Measurements from ENCODE around the gene TMC4. TPM values are rescaled to one million over a fixed set of nuclear protein-coding genes. Genes with fewer than 3 reads are reported as not detected.

TMC4 gene
- total and polyA plus RNA-seq, 2 experiments from 2014 or later = 2.3 to 7.8 TPM

DNA sequence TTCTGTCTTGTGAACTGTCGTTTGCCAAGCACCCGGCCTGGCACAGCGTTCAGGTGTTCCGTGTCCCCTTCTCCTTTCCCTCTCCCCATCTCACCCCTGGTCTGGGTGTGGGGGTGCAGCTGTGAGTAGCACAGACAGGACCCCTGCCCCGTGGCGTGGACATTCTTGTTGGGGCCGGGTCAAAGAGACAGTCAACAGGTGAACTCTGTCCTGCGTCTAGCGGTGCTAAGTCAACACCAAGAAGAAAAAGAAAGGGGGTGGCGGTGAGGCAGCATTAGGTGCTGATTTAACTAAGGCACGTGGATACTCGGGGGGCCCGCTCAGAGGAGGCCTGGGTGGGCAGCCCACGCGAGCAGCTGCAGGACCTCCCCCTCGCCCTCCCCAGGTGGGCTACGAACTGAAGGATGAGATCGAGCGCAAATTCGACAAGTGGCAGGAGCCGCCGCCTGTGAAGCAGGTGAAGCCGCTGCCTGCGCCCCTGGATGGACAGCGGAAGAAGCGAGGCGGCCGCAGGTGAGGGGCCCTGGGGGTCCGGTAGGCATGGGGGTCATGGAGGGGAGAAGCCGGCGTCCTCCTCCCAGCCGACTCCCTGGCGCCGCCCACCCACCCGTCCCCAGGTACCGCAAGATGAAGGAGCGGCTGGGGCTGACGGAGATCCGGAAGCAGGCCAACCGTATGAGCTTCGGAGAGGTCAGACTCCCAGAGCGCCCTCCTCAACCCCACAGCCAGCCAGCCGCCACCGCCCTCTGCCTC lies 45.1 kb downstream of the TMC4 start:
- peaks cover 7% of the 10 kb centered on the region; the same call in 1 of the 2 replicates for H3K36me3 ChIP-seq (ENCODE audit: insufficient read depth)
- no peaks in the 10 kb centered on the region; the same call in 1 of the 2 replicates for H4K20me1 ChIP-seq (replicated peaks; ENCODE audit: insufficient read depth)
- H3K27me3 Mint-ChIP-seq (ENCODE audit: insufficient read depth, low read depth, poor library complexity) = peaks cover 12% of the 10 kb centered on the region
- no peaks in the 10 kb centered on the region for H3K9me3 Mint-ChIP-seq
- peaks cover 57% of the 10 kb centered on the region for H3K36me3 Mint-ChIP-seq (ENCODE audit: low read depth)
- no peaks in the 10 kb centered on the region for H3K79me2 ChIP-seq (replicated peaks; ENCODE audit: insufficient read depth)
- DNase-seq (ENCODE audit: low spot score) (no peak), ATAC-seq (no peak)
- no peak overlapping the region for H3K4me3 Mint-ChIP-seq
- no peaks in the 10 kb centered on the region for H3K27me3 ChIP-seq (ENCODE audit: insufficient read depth)
- H3K4me1 Mint-ChIP-seq = no peaks in the 10 kb centered on the region
- no peak overlapping the region for H2AFZ ChIP-seq
- H3F3A ChIP-seq (replicated peaks; ENCODE audit: low read depth) = 0 out of 2 replicates have a peak, but pooled peaks cover 2% of the 10 kb centered on the region
- no peak overlapping the region for H3K4me2 ChIP-seq
- no peaks in the 10 kb centered on the region for H3K9me2 ChIP-seq (ENCODE audit: insufficient read depth)
- TF ChIP-seq STAT1 (IDR thresholded peaks at IDR 0.05; ENCODE audit: unreplicated experiment) = no peak
- TF ChIP-seq ZNF331 (CRISPR knock-in tag; IDR thresholded peaks at IDR 0.05; ENCODE audit: low read depth) = no peak
- TF ChIP-seq, protein P1, sequence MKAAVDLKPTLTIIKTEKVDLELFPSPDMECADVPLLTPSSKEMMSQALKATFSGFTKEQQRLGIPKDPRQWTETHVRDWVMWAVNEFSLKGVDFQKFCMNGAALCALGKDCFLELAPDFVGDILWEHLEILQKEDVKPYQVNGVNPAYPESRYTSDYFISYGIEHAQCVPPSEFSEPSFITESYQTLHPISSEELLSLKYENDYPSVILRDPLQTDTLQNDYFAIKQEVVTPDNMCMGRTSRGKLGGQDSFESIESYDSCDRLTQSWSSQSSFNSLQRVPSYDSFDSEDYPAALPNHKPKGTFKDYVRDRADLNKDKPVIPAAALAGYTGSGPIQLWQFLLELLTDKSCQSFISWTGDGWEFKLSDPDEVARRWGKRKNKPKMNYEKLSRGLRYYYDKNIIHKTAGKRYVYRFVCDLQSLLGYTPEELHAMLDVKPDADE (IDR thresholded peaks at IDR 0.05) = no peak
- no peak for TF ChIP-seq ZNF114 (CRISPR knock-in tag; IDR thresholded peaks at IDR 0.05)
- TF ChIP-seq EZH2 (IDR thresholded peaks at IDR 0.05; ENCODE audit: low read depth, unreplicated experiment) = no peak
- TF ChIP-seq, protein P2, sequence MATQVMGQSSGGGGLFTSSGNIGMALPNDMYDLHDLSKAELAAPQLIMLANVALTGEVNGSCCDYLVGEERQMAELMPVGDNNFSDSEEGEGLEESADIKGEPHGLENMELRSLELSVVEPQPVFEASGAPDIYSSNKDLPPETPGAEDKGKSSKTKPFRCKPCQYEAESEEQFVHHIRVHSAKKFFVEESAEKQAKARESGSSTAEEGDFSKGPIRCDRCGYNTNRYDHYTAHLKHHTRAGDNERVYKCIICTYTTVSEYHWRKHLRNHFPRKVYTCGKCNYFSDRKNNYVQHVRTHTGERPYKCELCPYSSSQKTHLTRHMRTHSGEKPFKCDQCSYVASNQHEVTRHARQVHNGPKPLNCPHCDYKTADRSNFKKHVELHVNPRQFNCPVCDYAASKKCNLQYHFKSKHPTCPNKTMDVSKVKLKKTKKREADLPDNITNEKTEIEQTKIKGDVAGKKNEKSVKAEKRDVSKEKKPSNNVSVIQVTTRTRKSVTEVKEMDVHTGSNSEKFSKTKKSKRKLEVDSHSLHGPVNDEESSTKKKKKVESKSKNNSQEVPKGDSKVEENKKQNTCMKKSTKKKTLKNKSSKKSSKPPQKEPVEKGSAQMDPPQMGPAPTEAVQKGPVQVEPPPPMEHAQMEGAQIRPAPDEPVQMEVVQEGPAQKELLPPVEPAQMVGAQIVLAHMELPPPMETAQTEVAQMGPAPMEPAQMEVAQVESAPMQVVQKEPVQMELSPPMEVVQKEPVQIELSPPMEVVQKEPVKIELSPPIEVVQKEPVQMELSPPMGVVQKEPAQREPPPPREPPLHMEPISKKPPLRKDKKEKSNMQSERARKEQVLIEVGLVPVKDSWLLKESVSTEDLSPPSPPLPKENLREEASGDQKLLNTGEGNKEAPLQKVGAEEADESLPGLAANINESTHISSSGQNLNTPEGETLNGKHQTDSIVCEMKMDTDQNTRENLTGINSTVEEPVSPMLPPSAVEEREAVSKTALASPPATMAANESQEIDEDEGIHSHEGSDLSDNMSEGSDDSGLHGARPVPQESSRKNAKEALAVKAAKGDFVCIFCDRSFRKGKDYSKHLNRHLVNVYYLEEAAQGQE (IDR thresholded peaks at IDR 0.05; ENCODE audit: unreplicated experiment) = no peak
- TF ChIP-seq CREB1 (CRISPR knock-in tag; IDR thresholded peaks at IDR 0.05; ENCODE audit: low read depth) = no peak
- TF ChIP-seq, protein P3, sequence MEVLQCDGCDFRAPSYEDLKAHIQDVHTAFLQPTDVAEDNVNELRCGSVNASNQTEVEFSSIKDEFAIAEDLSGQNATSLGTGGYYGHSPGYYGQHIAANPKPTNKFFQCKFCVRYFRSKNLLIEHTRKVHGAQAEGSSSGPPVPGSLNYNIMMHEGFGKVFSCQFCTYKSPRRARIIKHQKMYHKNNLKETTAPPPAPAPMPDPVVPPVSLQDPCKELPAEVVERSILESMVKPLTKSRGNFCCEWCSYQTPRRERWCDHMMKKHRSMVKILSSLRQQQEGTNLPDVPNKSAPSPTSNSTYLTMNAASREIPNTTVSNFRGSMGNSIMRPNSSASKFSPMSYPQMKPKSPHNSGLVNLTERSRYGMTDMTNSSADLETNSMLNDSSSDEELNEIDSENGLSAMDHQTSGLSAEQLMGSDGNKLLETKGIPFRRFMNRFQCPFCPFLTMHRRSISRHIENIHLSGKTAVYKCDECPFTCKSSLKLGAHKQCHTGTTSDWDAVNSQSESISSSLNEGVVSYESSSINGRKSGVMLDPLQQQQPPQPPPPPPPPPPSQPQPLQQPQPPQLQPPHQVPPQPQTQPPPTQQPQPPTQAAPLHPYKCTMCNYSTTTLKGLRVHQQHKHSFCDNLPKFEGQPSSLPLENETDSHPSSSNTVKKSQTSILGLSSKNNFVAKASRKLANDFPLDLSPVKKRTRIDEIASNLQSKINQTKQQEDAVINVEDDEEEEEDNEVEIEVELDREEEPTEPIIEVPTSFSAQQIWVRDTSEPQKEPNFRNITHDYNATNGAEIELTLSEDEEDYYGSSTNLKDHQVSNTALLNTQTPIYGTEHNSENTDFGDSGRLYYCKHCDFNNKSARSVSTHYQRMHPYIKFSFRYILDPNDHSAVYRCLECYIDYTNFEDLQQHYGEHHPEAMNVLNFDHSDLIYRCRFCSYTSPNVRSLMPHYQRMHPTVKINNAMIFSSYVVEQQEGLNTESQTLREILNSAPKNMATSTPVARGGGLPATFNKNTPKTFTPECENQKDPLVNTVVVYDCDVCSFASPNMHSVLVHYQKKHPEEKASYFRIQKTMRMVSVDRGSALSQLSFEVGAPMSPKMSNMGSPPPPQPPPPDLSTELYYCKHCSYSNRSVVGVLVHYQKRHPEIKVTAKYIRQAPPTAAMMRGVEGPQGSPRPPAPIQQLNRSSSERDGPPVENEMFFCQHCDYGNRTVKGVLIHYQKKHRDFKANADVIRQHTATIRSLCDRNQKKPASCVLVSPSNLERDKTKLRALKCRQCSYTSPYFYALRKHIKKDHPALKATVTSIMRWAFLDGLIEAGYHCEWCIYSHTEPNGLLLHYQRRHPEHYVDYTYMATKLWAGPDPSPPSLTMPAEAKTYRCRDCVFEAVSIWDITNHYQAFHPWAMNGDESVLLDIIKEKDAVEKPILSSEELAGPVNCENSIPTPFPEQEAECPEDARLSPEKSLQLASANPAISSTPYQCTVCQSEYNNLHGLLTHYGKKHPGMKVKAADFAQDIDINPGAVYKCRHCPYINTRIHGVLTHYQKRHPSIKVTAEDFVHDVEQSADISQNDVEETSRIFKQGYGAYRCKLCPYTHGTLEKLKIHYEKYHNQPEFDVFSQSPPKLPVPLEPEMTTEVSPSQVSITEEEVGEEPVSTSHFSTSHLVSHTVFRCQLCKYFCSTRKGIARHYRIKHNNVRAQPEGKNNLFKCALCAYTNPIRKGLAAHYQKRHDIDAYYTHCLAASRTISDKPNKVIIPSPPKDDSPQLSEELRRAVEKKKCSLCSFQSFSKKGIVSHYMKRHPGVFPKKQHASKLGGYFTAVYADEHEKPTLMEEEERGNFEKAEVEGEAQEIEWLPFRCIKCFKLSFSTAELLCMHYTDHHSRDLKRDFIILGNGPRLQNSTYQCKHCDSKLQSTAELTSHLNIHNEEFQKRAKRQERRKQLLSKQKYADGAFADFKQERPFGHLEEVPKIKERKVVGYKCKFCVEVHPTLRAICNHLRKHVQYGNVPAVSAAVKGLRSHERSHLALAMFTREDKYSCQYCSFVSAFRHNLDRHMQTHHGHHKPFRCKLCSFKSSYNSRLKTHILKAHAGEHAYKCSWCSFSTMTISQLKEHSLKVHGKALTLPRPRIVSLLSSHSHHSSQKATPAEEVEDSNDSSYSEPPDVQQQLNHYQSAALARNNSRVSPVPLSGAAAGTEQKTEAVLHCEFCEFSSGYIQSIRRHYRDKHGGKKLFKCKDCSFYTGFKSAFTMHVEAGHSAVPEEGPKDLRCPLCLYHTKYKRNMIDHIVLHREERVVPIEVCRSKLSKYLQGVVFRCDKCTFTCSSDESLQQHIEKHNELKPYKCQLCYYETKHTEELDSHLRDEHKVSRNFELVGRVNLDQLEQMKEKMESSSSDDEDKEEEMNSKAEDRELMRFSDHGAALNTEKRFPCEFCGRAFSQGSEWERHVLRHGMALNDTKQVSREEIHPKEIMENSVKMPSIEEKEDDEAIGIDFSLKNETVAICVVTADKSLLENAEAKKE (CRISPR knock-in tag; IDR thresholded peaks at IDR 0.05) = no peak
- no peak for TF ChIP-seq JUNB (IDR thresholded peaks at IDR 0.05; ENCODE audit: unreplicated experiment)
- no peak for TF ChIP-seq EZH2phosphoT487 (IDR thresholded peaks at IDR 0.05; ENCODE audit: unreplicated experiment)
- TF ChIP-seq, protein P4, sequence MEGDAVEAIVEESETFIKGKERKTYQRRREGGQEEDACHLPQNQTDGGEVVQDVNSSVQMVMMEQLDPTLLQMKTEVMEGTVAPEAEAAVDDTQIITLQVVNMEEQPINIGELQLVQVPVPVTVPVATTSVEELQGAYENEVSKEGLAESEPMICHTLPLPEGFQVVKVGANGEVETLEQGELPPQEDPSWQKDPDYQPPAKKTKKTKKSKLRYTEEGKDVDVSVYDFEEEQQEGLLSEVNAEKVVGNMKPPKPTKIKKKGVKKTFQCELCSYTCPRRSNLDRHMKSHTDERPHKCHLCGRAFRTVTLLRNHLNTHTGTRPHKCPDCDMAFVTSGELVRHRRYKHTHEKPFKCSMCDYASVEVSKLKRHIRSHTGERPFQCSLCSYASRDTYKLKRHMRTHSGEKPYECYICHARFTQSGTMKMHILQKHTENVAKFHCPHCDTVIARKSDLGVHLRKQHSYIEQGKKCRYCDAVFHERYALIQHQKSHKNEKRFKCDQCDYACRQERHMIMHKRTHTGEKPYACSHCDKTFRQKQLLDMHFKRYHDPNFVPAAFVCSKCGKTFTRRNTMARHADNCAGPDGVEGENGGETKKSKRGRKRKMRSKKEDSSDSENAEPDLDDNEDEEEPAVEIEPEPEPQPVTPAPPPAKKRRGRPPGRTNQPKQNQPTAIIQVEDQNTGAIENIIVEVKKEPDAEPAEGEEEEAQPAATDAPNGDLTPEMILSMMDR (conservative IDR thresholded peaks at IDR 0.05; ENCODE audit: low read depth in 2 of 2) = no peak
- TF ChIP-seq NANOG (IDR thresholded peaks at IDR 0.05; ENCODE audit: borderline replicate concordance) = no peak
- no peak for TF ChIP-seq POLR2AphosphoS5 (IDR thresholded peaks at IDR 0.05; ENCODE audit: low read depth)
- no peak overlapping the region for H3K4me3 ChIP-seq
- H3K27ac Mint-ChIP-seq = no peak overlapping the region
- no peak overlapping the region for H3K27ac ChIP-seq (ENCODE audit: low read depth)
- H3K4me1 ChIP-seq (ENCODE audit: insufficient read depth) = no peaks in the 10 kb centered on the region
